HCT116 (cell line): Measurements from ENCODE around the gene CCNJ. TPM values are rescaled to one million over a fixed set of nuclear protein-coding genes. Genes with fewer than 3 reads are reported as not detected.

ENCODE experiments used
- ATAC-seq: fragments of 200-7000 bp; cut with Tn5 transposase; 2 replicates; pipeline ENCODE4 v1.9.1; 2020; ENCODE audit warnings: mild to moderate bottlenecking, moderate library complexity
- BruUV-seq: library from RNA; stranded (reverse); fragments of 400-500 nt; replicated peaks from 2 replicates; lab custom pipeline; 2021; lab: Mats Ljungman, UMichigan
- CTCF ChIA-PET: fragments of 300-600 bp; sonication (Branson Sonifier 250); formaldehyde crosslinking; loops from one replicate; lab custom pipeline; 2021; ENCODE audit warnings: antibody characterized with exemption; lab: Charles Lee
- POLR2A ChIA-PET: fragments of 300-600, 350-600 bp; sonication (Branson Sonifier 250); formaldehyde crosslinking; loops from one replicate; lab custom pipeline; 2021; ENCODE audit warnings: antibody characterized with exemption; lab: Charles Lee
- RAD21 ChIA-PET, 2 experiments: fragments of 300-600 bp; sonication (Branson Sonifier 250); formaldehyde crosslinking; loops; one replicate each; lab custom pipeline; 2023; ENCODE audit warnings: low total read pairs in 2 of 2; ENCODE audit not compliant: uncharacterized antibody in 2 of 2, unreplicated experiment in 2 of 2, low non-redundant PET in 1 of 2; lab: Charles Lee
- DNase-seq: peaks from one replicate; pipeline ENCODE4 v3.0.0-alpha.2; 2010; ENCODE audit warnings: low read depth, low spot score
- H2AFZ ChIP-seq: fragments of 200-600 bp; shearing (Covaris generic), sonication (generic); 2 replicates; pipeline ENCODE4 v1.6.1; 2017; ENCODE audit warnings: low read depth, mixed run types, mixed read lengths, antibody characterized with exemption, low read length; ENCODE audit not compliant: poor library complexity, severe bottlenecking
- H3K27ac ChIP-seq: 2 replicates; pipeline ENCODE4 v1.5.1; 2012; ENCODE audit warnings: low read depth, low read length
- H3K27me3 ChIP-seq: fragments of 200-600 bp; sonication (generic); 2 replicates; pipeline ENCODE4 v1.6.1; 2016; ENCODE audit warnings: mixed run types, low read length, mixed read lengths; ENCODE audit not compliant: insufficient read depth
- H3K36me3 ChIP-seq, 2 experiments: fragments of 200-500 bp in 1 of 2; fragments of 200-600 bp in 1 of 2; sonication (Bioruptor generic) in 1 of 2; sonication (generic) in 1 of 2; 2 replicates each; pipeline versions ENCODE4 v1.5.1 to v1.6.1; 2014 to 2016; ENCODE audit warnings: low read length in 2 of 2, inconsistent platforms in 1 of 2, mixed read lengths in 1 of 2, mixed run types in 1 of 2; ENCODE audit not compliant: insufficient read depth in 2 of 2, control insufficient read depth in 1 of 2
- H3K4me1 ChIP-seq, 2 experiments: fragments of 200-600 bp in 1 of 2; sonication (generic) in 1 of 2; 2 replicates each; pipeline versions ENCODE4 v1.5.1 to v1.6.1; 2012 to 2017; ENCODE audit warnings: low read length in 2 of 2, inconsistent platforms in 1 of 2, mild to moderate bottlenecking in 1 of 2, mixed read lengths in 1 of 2, mixed run types in 1 of 2, moderate library complexity in 1 of 2; ENCODE audit not compliant: insufficient read depth in 2 of 2, control insufficient read depth in 1 of 2
- H3K4me2 ChIP-seq: fragments of 200-600 bp; sonication (generic); 2 replicates; pipeline ENCODE4 v1.6.1; 2017; ENCODE audit warnings: mixed run types, low read length, mixed read lengths
- H3K4me3 ChIP-seq, 2 experiments: fragments of 200-600 bp in 1 of 2; sonication (generic) in 1 of 2; replicated peaks in 1 of 2; 2 replicates each; pipeline ENCODE4 v1.5.1; 2011 to 2016; ENCODE audit warnings: low read length in 2 of 2, control low read depth in 1 of 2, low read depth in 1 of 2, mild to moderate bottlenecking in 1 of 2, mixed read lengths in 1 of 2, mixed run types in 1 of 2
- H3K79me2 ChIP-seq: fragments of 200-600 bp; sonication (generic); 2 replicates; pipeline ENCODE4 v1.6.1; 2017; ENCODE audit warnings: mild to moderate bottlenecking, mixed run types, low read length, moderate library complexity, mixed read lengths; ENCODE audit not compliant: insufficient read depth
- H3K9ac ChIP-seq: fragments of 200-600 bp; sonication (generic); 2 replicates; pipeline ENCODE4 v1.6.1; 2016; ENCODE audit warnings: low read length, mixed read lengths
- H3K9me2 ChIP-seq: fragments of 200-600 bp; sonication (generic), shearing (Covaris generic); 2 replicates; pipeline ENCODE4 v1.6.1; 2017; ENCODE audit warnings: mixed run types, mild to moderate bottlenecking, moderate library complexity; ENCODE audit not compliant: insufficient read depth
- H3K9me3 ChIP-seq, 2 experiments: fragments of 200-500 bp in 1 of 2; fragments of 200-600 bp in 1 of 2; sonication (Bioruptor generic) in 1 of 2; sonication (generic) in 1 of 2; 2 replicates each; pipeline ENCODE4 v1.6.1; 2014 to 2017; ENCODE audit warnings: low read length in 2 of 2, mixed read lengths in 2 of 2, inconsistent platforms in 1 of 2, low read depth in 1 of 2, mild to moderate bottlenecking in 1 of 2, mixed run types in 1 of 2, moderate library complexity in 1 of 2; ENCODE audit not compliant: control insufficient read depth in 1 of 2, insufficient read depth in 1 of 2
- H4K20me1 ChIP-seq: fragments of 200-600 bp; sonication (generic), shearing (Covaris generic); 2 replicates; pipeline ENCODE4 v1.6.1; 2017; ENCODE audit warnings: mixed run types, mild to moderate bottlenecking, moderate library complexity; ENCODE audit not compliant: insufficient read depth
- CEBPB ChIP-seq: IDR thresholded peaks from 2 replicates; pipeline ENCODE4 v1.6.1; 2012; ENCODE audit warnings: low read depth
- CTCF ChIP-seq, 3 experiments: fragments of 200-600 bp in 1 of 3; sonication (generic) in 1 of 3; IDR thresholded peaks in 2 of 3; conservative IDR thresholded peaks in 1 of 3; 2 replicates each; pipeline ENCODE4 v1.5.1; 2012 to 2017; ENCODE audit warnings: low read depth in 2 of 3, low read length in 2 of 3, antibody characterized with exemption in 1 of 3, borderline replicate concordance in 1 of 3, control low read depth in 1 of 3, mild to moderate bottlenecking in 1 of 3, mixed read lengths in 1 of 3, mixed run types in 1 of 3, moderate library complexity in 1 of 3; ENCODE audit not compliant: insufficient read depth in 1 of 3
- ELF1 ChIP-seq: IDR thresholded peaks from 2 replicates; pipeline ENCODE4 v1.6.1; 2012; ENCODE audit warnings: low read depth, borderline replicate concordance
- EZH2 ChIP-seq: fragments of 200-600 bp; sonication (generic); IDR thresholded peaks from 2 replicates; pipeline ENCODE4 v1.6.1; 2017; ENCODE audit warnings: antibody characterized with exemption, mixed run types
- JUND ChIP-seq: IDR thresholded peaks from 2 replicates; pipeline ENCODE4 v1.6.1; 2012
- POLR2AphosphoS5 ChIP-seq: IDR thresholded peaks from 2 replicates; pipeline ENCODE4 v1.6.1; 2011; ENCODE audit warnings: mild to moderate bottlenecking, low read depth, low read length, moderate library complexity
- RAD21 ChIP-seq: IDR thresholded peaks from 2 replicates; pipeline ENCODE4 v1.6.1; 2012; ENCODE audit warnings: low read depth, mild to moderate bottlenecking
- SIN3A ChIP-seq: IDR thresholded peaks from 2 replicates; pipeline ENCODE4 v1.6.1; 2012; ENCODE audit warnings: low read depth
- SP1 ChIP-seq: IDR thresholded peaks from 2 replicates; pipeline ENCODE4 v1.6.1; 2012; ENCODE audit warnings: low read depth
- TCF7L2 ChIP-seq: IDR thresholded peaks from 2 replicates; pipeline ENCODE4 v1.7.0; 2011; ENCODE audit warnings: borderline replicate concordance, inconsistent platforms; ENCODE audit not compliant: insufficient read depth, insufficient read length; ENCODE audit errors: extremely low read depth
- YY1 ChIP-seq: IDR thresholded peaks from 2 replicates; pipeline ENCODE4 v1.6.1; 2011; ENCODE audit warnings: low read length, low read depth, moderate library complexity, mild to moderate bottlenecking; ENCODE audit not compliant: insufficient replicate concordance; ENCODE audit errors: extremely low read depth
- ZNF274 ChIP-seq: fragments of 200-500 bp; sonication (Bioruptor generic); IDR thresholded peaks from 2 replicates; pipeline ENCODE4 v1.6.1; 2014; ENCODE audit warnings: mild to moderate bottlenecking, low read depth, low read length, inconsistent platforms
- intact Hi-C: fragments of 100-400 bp; cut with micrococcal nuclease; formaldehyde crosslinking; loops from 2 replicates; pipeline ENCODE4 v1.10.0; 2022
- total RNA-seq: library from RNA; stranded (reverse); gene quantifications from one replicate; pipeline ENCODE4 v1.2.1, GENCODE V29; 2021; ENCODE audit not compliant: unreplicated experiment
- TF ChIP-seq, protein P1 (sequence below): IDR thresholded peaks from 2 replicates; pipeline ENCODE4 v1.6.1; 2012

The CCNJ gene
- total RNA-seq, 1 experiment from 2014 or later = 12.2 TPM

DNA sequence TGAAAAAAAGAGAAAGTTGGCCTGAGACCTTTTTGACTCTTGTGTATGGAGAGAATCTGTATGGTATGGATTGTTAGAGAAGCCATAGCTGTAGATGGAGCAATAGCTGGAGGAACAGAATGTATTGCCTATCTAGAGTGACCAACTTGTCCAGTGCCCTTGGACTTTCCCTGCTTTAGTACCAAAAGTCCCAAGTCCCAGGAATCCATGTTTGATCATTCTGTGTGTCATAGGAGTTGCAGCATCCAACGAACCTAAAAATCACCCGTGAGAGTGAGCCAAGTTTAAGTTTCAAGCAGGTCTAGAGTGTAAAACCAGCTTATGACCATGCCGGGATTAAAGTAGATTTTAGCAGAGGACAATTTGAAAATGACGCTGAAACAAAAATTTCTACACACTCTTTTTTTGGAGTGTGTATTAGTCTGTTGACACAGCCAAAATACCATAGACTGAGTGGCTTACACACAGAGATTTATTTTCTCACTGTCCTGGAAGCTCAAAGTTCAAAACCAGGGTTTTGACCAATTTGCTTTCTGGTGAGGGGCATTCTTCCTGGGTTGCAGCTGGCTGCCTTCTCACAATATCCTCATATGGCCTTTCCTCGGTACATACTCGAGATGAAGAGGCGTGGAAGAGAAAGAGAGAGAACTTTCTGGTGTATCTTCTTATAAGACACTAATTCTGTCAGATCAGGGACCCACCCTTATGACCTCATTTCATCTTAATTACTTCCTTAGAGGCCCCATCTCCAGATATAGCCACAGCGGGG is 49.8 kb downstream of the CCNJ start:
- DNase-seq = no peak
- no peak for ATAC-seq
- ChIA-PET RAD21 (no interaction called here), POLR2A (no interaction called here), CTCF (no interaction called here)
- intact Hi-C loops = no loop called here
- H4K20me1 ChIP-seq = no peaks in the 10 kb centered on the region
- TF ChIP-seq ZNF274 (no peak), ELF1 (no peak), CEBPB (no peak), SP1 (no peak), TCF7L2 (no peak), POLR2AphosphoS5 (no peak), SIN3A (no peak), EZH2 (no peak), YY1 (no peak), RAD21 (no peak), CTCF (IDR thresholded peaks at IDR 0.05 in 2 of 3, conservative IDR thresholded peaks at IDR 0.05 in 1 of 3; ENCODE audit: borderline replicate concordance in 1 of 3, insufficient read depth in 1 of 3, low read depth in 2 of 3, low read length in 2 of 3) (no peak), JUND (no peak)
- TF ChIP-seq, protein P1, sequence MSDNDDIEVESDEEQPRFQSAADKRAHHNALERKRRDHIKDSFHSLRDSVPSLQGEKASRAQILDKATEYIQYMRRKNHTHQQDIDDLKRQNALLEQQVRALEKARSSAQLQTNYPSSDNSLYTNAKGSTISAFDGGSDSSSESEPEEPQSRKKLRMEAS = no peak
- no peak overlapping the region for H3K27ac ChIP-seq
- no peak overlapping the region for H2AFZ ChIP-seq
- no peaks in the 10 kb centered on the region for H3K27me3 ChIP-seq
- no peaks in the 10 kb centered on the region for H3K9me3 ChIP-seq
- H3K79me2 ChIP-seq = no peaks in the 10 kb centered on the region
- no TSS peak for BruUV-seq
- no peak overlapping the region for H3K4me3 ChIP-seq
- H3K36me3 ChIP-seq = no peaks in the 10 kb centered on the region
- no peak overlapping the region for H3K9ac ChIP-seq
- no peak overlapping the region for H3K4me2 ChIP-seq
- H3K4me1 ChIP-seq = peaks cover 0 to 10% of the 10 kb centered on the region in 2 experiments; a peak in 2 of 4 replicates
- no peaks in the 10 kb centered on the region for H3K9me2 ChIP-seq
